CD4-positive, CD25-positive, alpha-beta regulatory T cell (primary cell): Measurements from ENCODE around the gene ADM2. TPM values are rescaled to one million over a fixed set of nuclear protein-coding genes. Genes with fewer than 3 reads are reported as not detected.

Experiments
- ATAC-seq, 2 donors: fragments of 150-1000 bp; cut with Tn5 transposase; one replicate each; pipeline ENCODE4 v1.10.0; 2021; ENCODE audit warnings: low read depth in 2 of 2, moderate number of reproducible peaks in 2 of 2, moderate library complexity in 1 of 2
- DNase-seq, 3 donors: peaks; one replicate each; pipeline versions ENCODE4 v3.0.0 to v3.0.0-alpha.2; 2012 to 2022; ENCODE audit warnings: mixed read lengths in 1 of 3
- H3K27ac ChIP-seq: one replicate; pipeline ENCODE4 v1.7.0; 2013; ENCODE audit warnings: mild to moderate bottlenecking, low read length; ENCODE audit not compliant: insufficient read depth, poor library complexity, severe bottlenecking
- H3K27me3 ChIP-seq: one replicate; pipeline ENCODE4 v1.7.0; 2013; ENCODE audit warnings: low read length; ENCODE audit not compliant: control insufficient read depth, insufficient read depth
- H3K36me3 ChIP-seq: one replicate; pipeline ENCODE4 v1.7.0; 2013; ENCODE audit warnings: mild to moderate bottlenecking, low read length, moderate library complexity; ENCODE audit not compliant: control insufficient read depth, insufficient read depth
- H3K4me1 ChIP-seq: 2 replicates; pipeline ENCODE4 v1.7.0; 2013; ENCODE audit warnings: mild to moderate bottlenecking, low read length; ENCODE audit not compliant: insufficient read depth, control insufficient read depth, poor library complexity, severe bottlenecking
- H3K4me3 ChIP-seq: one replicate; pipeline ENCODE4 v1.7.0; 2013; ENCODE audit warnings: low read depth, mild to moderate bottlenecking, low read length, moderate library complexity
- H3K9me3 ChIP-seq, 2 experiments: 1 replicate in 1 of 2; 2 replicates in 1 of 2; pipeline ENCODE4 v1.7.0; 2013; ENCODE audit warnings: low read length in 2 of 2, mild to moderate bottlenecking in 1 of 2, moderate library complexity in 1 of 2; ENCODE audit not compliant: control insufficient read depth in 2 of 2
- H3K27ac Mint-ChIP-seq, 3 donors: one replicate each; pipeline ENCODE4 v1.8.0; 2020 to 2022; ENCODE audit warnings: mild to moderate bottlenecking in 3 of 3, mixed read lengths in 3 of 3, moderate library complexity in 2 of 3
- H3K27me3 Mint-ChIP-seq: one replicate; pipeline ENCODE4 v1.8.0; 2022; ENCODE audit warnings: mild to moderate bottlenecking, mixed read lengths
- H3K36me3 Mint-ChIP-seq: one replicate; pipeline ENCODE4 v1.8.0; 2020; ENCODE audit warnings: mixed read lengths
- H3K4me1 Mint-ChIP-seq, 4 donors: one replicate each; pipeline ENCODE4 v1.8.0; 2020 to 2022; ENCODE audit warnings: mixed read lengths in 4 of 4, mild to moderate bottlenecking in 1 of 4
- H3K4me3 Mint-ChIP-seq, 4 donors: one replicate each; pipeline ENCODE4 v1.8.0; 2020 to 2022; ENCODE audit warnings: mild to moderate bottlenecking in 4 of 4, mixed read lengths in 4 of 4, moderate library complexity in 3 of 4
- H3K9me3 Mint-ChIP-seq, 7 donors: one replicate each; pipeline ENCODE4 v1.8.0; 2020 to 2022; ENCODE audit warnings: mixed read lengths in 7 of 7, mild to moderate bottlenecking in 3 of 7, moderate library complexity in 2 of 7
- polyA plus RNA-seq, 4 donors: library from polyadenylated mRNA; unstranded; fragments of 300-500 nt; fragmentation: Illumina TruSeq; gene quantifications; one replicate each; pipeline ENCODE4 v1.2.3, GENCODE V29; 2021
- total RNA-seq: library from RNA; stranded (reverse); gene quantifications from one replicate; pipeline ENCODE4 v1.2.3, GENCODE V29; 2022

The ADM2 gene
- total and polyA plus RNA-seq, 5 donors from 2014 or later, result 0.06 to 1.9 (median 0.37) TPM

DNA sequence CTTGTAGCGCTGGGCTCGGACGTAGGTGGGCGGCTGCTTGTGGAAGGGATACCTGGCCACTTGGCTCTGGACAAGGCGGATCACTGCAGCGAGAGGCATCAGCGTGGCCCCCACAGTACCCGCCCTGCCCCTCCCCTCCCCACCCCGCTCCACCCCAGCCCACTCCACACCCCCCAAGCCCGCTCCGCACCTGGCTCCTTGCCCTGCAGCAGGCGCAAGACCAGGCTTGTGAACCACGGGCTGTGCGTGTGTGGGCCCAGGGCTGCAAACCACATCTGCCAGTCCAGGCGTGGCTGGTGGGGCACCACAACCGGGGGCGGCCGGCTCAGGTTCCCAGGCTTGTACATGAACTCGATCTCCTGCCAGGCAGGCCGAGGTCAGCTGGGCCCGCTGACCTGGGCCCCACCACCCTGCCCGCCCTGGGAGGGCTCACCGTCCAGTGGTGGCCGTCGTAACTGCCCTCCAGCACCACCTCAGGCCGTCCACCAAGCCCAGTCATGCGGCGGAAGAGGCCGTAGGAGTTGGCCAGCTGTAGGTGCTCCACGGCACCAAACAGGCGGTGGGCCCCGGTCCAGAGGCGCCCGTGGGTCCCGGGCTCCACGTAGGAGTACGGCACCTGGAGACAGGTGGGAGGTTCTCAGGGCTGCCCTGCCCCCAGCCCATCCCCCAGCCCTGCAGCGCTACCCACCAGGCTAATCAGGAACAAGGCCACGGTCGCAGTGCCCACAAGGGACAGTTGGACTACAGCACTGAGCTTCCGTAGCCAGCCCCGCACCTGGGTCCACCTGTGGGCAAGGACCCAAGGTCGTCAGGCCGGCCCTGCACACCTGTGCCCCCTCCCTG is 23.2 kb downstream of the ADM2 start:
- peaks cover 20% of the 10 kb centered on the region for H3K36me3 ChIP-seq
- Mint-ChIP-seq H3K4me1 (peaks cover 0 to 24% (median 14%) of the 10 kb centered on the region in 4 donors), H3K9me3 (no peaks in the 10 kb centered on the region), H3K4me3 (no peak overlapping the region), H3K27ac (no peak overlapping the region), H3K27me3 (peaks cover 4% of the 10 kb centered on the region), H3K36me3 (no peaks in the 10 kb centered on the region)
- peaks cover 29% of the 10 kb centered on the region for H3K4me1 ChIP-seq
- no peaks in the 10 kb centered on the region for H3K9me3 ChIP-seq
- ATAC-seq (no peak), DNase-seq (no peak)
- H3K27ac ChIP-seq, result no peak overlapping the region
- no peaks in the 10 kb centered on the region for H3K27me3 ChIP-seq
- H3K4me3 ChIP-seq, result no peak overlapping the region

DNA sequence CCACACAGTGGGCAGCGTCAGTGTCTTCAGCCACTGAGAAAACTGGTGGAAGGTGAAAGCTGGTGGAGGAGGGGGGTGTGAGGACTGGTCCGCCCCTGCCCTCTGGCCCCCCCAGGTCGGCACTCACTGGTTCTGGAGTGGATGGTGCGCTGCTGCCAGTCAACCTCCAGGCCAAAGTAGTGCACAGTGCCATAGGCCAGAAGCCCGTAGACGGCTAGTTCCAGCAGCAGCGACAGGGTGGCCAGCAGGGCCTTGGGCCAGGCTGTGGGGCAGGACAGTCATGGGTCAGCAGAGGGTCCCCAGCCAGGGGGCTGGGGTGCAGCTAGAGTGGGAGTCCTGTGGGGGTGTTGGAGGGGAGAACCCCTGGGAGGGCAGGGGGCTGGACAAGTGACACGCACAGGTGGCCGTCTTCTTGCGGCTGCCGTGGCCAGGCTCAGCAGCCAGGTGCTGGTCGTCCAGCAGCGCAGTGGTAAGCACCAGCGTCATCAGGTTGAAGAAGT is 24.0 kb downstream of the ADM2 start:
- Histone ChIP-seq H3K36me3 (peaks cover 20% of the 10 kb centered on the region), H3K4me1 (peaks cover 29% of the 10 kb centered on the region), H3K9me3 (no peaks in the 10 kb centered on the region), H3K4me3 (no peak overlapping the region), H3K27me3 (no peaks in the 10 kb centered on the region), H3K27ac (no peak overlapping the region)
- Mint-ChIP-seq H3K4me3 (peak overlapping the region in 2 of 4 donors; percentile 61 to 69), H3K27ac (no peak overlapping the region), H3K36me3 (no peaks in the 10 kb centered on the region), H3K4me1 (peaks cover 0 to 25% (median 14%) of the 10 kb centered on the region in 4 donors), H3K27me3 (peaks cover 4% of the 10 kb centered on the region), H3K9me3 (no peaks in the 10 kb centered on the region)
- ATAC-seq (no peak), DNase-seq (no peak)

DNA sequence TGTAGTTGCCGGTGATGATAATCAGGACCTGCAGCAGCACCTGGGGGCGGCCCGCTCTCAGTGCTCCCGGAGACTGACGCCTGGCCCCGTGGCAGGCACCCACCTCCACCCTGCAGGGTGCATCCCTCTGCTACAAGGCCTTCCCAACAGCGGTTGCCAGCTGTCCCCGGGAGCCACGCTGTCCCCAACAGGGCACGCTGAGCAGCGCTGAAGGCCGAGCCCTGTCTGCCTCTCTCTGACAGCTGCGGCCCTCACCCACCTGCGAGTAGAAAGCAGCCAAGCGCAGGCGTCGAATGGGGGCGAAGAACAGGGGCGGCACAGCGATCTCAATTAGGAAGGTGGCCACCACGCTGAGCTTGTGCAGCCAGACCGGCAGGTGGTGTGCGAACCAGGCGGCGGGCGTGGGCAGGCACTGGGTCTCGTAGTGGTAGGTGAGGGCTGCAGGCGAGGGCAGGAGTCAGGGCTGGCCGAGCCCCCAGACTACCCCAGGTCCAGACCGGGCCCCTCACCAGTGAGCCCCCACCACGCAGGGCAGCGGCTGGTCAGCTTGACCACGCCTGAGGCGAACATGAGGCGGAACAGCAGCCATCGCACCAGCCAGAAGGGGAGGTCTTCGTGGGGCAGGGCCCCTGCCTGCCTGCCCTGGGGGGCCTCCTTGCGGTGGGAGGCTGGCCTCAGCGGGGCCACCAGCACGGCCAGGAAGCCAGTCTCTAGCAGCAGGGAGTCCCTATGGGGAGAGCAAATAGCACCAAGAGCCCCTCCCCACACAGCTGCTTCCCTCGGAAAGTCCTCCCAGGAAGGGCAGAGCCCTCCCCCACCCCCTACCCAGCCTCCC is 24.6 kb downstream of the ADM2 start:
- peak overlapping the region in 1 of 3 donors; percentile 48 for H3K27ac Mint-ChIP-seq
- no peaks in the 10 kb centered on the region for H3K27me3 ChIP-seq
- H3K4me1 Mint-ChIP-seq, result peaks cover 0 to 25% (median 14%) of the 10 kb centered on the region in 4 donors
- DNase-seq, result no peak
- H3K36me3 Mint-ChIP-seq, result no peaks in the 10 kb centered on the region
- H3K4me3 ChIP-seq, result no peak overlapping the region
- H3K36me3 ChIP-seq, result peaks cover 20% of the 10 kb centered on the region
- H3K4me3 Mint-ChIP-seq, result peak overlapping the region; percentile 61 to 91 (median 80)
- no peaks in the 10 kb centered on the region for H3K9me3 Mint-ChIP-seq
- peak overlapping the region; percentile 91 for H3K27ac ChIP-seq
- H3K27me3 Mint-ChIP-seq, result peaks cover 4% of the 10 kb centered on the region
- H3K4me1 ChIP-seq, result peaks cover 29% of the 10 kb centered on the region
- no peak for ATAC-seq
- no peaks in the 10 kb centered on the region for H3K9me3 ChIP-seq

DNA sequence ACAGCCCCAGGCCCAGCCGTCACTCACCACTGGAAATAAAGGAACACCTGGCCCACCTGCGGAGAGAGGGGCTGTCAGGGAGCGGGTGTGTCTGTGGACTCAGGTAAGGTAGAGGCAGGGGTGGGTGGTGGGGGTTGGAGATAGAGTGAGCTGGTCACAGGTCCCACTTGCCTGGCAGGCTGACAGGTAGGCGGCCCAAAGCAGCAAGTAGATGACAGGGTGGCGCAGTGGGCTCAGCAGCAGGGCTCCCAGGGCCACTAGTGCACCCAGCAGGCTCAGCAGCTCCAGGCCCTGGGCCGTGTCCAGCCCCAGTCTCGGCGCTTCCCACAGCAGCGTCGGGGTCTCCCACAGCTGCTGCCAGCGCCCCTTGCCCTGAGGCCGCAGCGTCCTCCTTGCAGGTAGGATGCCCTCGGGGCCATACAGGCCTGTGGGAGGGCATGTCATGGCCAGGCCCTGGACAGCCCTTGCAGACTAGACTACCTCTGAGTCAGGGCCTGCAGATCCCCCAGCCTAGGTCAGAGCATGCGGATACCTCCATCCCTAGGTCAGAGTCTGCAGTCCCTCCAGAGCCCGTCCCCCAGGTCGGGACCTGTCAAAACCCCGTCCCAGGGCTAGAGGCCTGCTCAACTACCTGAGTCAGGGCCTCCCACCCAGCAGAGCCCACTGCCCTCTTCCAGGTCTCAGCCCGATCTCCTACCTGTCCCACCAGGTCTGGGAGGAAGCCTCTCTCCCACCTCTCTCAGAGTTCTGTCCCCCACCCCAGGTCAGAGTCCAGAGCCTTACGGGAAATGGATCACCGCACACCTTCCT is 25.5 kb downstream of the ADM2 start:
- Mint-ChIP-seq H3K27ac (peak overlapping the region; percentile 84 to 92 (median 91)), H3K4me1 (peaks cover 0 to 25% (median 14%) of the 10 kb centered on the region in 4 donors), H3K9me3 (no peaks in the 10 kb centered on the region), H3K4me3 (peak overlapping the region; percentile 90 to 96 (median 93)), H3K27me3 (peaks cover 4% of the 10 kb centered on the region), H3K36me3 (no peaks in the 10 kb centered on the region)
- no peaks in the 10 kb centered on the region for H3K9me3 ChIP-seq
- peaks cover 29% of the 10 kb centered on the region for H3K4me1 ChIP-seq
- H3K27ac ChIP-seq, result peak overlapping the region; percentile 91
- peaks cover 20% of the 10 kb centered on the region for H3K36me3 ChIP-seq
- H3K27me3 ChIP-seq, result no peaks in the 10 kb centered on the region
- H3K4me3 ChIP-seq, result peak overlapping the region; percentile 75
- no peak for DNase-seq
- no peak for ATAC-seq

DNA sequence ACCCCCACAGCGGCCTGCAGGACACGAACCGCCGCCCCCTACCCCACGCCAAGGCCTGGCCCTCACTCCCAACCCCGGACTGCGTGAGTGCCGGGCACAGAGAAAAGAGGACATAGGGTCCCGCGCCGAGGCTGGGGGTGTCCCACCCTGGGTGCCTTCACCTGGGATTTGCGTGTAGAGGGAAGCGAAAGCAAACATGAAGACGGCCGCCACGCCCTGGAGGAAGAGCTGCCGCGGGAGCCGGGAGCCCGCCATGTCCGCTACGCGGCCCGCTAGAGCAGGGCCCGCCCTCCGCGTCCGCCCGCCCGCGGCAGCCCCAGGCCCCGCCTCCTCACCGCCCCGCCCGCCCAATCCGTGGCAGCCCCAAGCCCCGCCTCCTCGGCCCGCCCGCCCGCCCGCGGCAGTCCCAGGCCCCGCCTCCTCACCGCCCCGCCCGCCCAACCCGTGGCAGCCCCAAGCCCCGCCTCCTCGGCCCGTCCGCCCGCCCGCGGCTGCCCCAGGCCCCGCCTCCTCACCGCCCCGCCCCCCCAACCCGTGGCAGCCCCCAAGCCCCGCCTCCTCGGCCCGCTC is 26.2 kb downstream of the ADM2 start, which contains the start of gene LMF2:
TSS of gene LMF2 (minus strand) at position 282 of the 570 bp plus-strand sequence. CDS start at position 255, 27 bp downstream.
- H3K36me3 ChIP-seq, result peaks cover 18% of the 10 kb centered on the region
- H3K4me3 Mint-ChIP-seq, result peak within 1 kb of the TSS; percentile 93 to 97 (median 96)
- H3K27ac Mint-ChIP-seq, result peak within 1 kb of the TSS; percentile 94 to 99 (median 99)
- peaks cover 0 to 30% (median 14%) of the 10 kb centered on the region in 4 donors for H3K4me1 Mint-ChIP-seq
- H3K4me1 ChIP-seq, result peaks cover 29% of the 10 kb centered on the region
- H3K27ac ChIP-seq, result peak within 1 kb of the TSS; percentile 95
- no peaks in the 10 kb centered on the region for H3K27me3 ChIP-seq
- peak within 1 kb of the TSS; percentile 82 for H3K4me3 ChIP-seq
- H3K9me3 ChIP-seq, result no peaks in the 10 kb centered on the region
- peak; percentile 78 to 79 for ATAC-seq
- peaks cover 5% of the 10 kb centered on the region for H3K36me3 Mint-ChIP-seq
- peak; percentile 86 to 89 (median 89) for DNase-seq
- peaks cover 4% of the 10 kb centered on the region for H3K27me3 Mint-ChIP-seq
- no peaks in the 10 kb centered on the region for H3K9me3 Mint-ChIP-seq

DNA sequence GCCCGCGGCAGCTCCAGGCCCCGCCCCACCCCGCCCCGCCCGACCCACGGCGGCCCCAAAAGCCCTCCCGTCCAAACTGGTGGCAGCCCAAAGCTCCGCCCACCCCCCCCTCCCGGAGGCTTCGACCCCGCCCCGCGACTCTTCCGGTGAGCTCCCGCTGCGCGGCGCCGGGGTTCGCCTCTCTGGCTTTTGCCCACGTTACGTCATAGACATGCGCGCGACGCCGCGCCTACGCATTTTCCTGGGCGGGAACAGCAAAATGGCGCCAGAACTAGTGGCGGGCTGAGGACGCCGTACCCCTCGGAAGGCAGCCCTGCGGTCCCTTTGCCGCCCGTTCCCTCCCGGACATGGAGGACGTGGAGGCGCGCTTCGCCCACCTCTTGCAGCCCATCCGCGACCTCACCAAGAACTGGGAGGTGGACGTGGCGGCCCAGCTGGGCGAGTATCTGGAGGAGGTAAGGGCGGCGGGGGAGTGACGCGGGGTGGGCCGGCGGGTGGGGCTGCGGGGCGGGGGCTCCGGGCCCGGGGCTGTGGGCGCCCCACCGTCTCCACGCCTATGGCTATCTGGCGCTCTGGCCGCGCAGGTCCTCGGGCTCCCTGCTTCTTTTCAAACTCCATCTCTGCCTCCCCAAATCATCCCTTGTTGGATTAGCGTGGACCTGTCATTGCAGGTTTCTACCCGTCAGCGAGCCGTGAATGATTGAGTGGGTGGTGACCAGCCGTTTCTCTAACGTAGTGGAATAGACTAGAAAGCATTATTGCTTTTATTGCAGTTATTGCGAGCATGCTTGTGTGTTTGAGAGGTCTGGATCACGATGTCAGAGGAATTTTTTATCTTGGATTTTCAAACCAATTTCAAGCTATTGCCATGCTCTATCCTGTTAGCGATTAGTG is 26.9 kb downstream of the ADM2 start, which contains the start of gene NCAPH2:
TSS of gene NCAPH2 (plus strand) at position 234 of the 894 bp plus-strand sequence. CDS start at position 348, 114 bp downstream.
- ATAC-seq (peak; percentile 70 to 75), DNase-seq (peak; percentile 96 to 97 (median 97))
- peaks cover 11% of the 10 kb centered on the region for H3K36me3 ChIP-seq
- no peaks in the 10 kb centered on the region for H3K9me3 ChIP-seq
- H3K9me3 Mint-ChIP-seq, result no peaks in the 10 kb centered on the region
- peaks cover 0 to 34% (median 16%) of the 10 kb centered on the region in 4 donors for H3K4me1 Mint-ChIP-seq
- peak within 1 kb of the TSS; percentile 93 to 97 (median 96) for H3K4me3 Mint-ChIP-seq
- peak within 1 kb of the TSS; percentile 95 for H3K27ac ChIP-seq
- H3K36me3 Mint-ChIP-seq, result peaks cover 5% of the 10 kb centered on the region
- peak within 1 kb of the TSS; percentile 94 to 99 (median 99) for H3K27ac Mint-ChIP-seq
- H3K4me1 ChIP-seq, result peaks cover 29% of the 10 kb centered on the region
- no peaks in the 10 kb centered on the region for H3K27me3 ChIP-seq
- peak within 1 kb of the TSS; percentile 82 for H3K4me3 ChIP-seq
- peaks cover 4% of the 10 kb centered on the region for H3K27me3 Mint-ChIP-seq
